Measurements from ENCODE around the gene ZNF774.
"Not testable (repeated sequence)": the region's sequence is repeated elsewhere in the genome, so short reads cannot be mapped to it uniquely, and the experiment has no call there.

Gene ZNF774

DNA sequence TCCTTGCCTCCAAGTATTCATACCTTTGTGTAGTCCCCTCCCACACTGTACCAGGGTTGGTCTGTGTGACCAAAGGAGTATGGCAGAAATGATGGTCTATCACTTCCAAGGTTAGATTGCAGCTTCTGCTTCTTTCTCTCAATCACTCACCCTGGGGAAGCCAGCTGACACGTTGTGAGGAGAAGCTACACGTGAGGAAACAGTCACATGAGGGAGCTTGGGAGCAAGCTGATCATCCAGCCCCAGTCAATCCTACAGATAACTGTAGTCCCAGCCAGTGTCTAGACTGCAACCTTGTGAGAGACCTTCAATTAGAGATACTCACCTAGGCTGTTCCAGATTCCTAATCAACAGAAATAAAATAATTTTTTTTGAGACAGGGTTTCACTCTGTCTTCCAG lies 6.2 kb upstream of the ZNF774 start:
- DNase-seq (ENCODE audit: low read depth): no peak

DNA sequence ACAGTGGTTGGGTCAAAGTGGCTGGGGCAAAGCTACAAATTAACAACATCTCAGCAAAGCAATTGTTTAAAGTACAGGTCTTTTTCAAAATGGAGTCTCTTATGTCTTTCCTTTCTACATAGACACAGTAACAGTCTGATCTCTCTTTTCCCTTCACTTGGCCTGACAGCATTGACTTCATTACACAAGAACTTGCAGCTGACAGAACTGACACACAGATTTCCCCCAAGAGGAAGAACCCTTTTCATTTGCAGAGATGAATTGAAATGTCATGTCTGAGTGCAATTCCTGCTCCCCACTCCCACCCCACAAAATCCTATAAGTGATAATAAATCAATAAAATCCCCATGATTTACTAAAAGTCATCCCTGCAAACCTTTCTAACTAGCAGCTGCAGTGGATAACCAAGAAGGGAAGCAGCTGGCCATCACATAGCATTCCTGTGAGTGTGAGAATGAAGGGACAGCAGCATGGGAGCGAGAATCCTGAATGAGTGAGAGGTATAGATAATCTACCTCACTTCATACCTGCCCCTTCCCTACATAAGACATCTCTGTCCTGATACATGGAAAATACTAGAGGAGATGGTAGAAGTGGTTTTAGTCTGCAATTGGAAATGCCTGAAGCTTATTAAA lies 4.5 kb upstream of the ZNF774 start:
- not testable (repeated sequence) for DNase-seq (ENCODE audit: low read depth)

DNA sequence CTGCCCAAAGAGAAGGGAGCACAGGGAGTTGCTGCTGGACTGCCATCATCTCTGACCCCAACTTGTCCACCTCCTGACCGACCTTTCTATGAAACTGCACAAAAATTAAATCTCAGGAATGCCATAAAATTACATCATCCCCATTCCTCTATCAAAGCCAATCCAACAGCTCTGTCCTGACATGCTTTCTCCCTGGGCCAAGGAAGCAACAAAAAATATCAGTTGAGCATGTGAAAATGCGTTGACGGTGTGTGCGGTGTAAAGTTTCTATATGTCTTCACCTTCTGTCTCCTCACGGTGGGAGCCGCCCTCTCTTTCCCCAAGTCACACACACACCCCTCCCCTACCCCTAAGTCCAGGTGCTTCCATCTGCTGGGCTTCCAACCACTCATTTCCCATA lies 3.6 kb upstream of the ZNF774 start:
- no peak for DNase-seq (ENCODE audit: low read depth)

DNA sequence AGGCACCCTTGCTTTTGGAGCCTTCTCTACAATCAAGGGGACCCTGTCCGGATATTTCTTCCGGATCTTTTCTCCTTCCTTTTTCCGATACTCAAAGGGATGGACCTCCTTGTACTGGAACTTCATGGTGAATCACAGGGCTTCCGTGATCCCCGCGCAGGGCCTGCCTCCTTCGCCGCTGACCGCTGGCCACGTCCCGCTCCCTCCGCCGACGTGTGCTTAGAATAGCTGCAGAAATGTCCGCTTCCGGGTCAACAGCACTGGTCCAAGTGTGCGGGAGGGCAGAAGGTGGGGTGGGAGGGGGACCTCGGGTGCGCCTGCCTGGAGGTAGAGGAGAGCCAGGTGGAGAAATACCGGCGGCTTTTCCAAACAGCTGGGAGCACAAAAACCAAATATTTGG lies 3.0 kb upstream of the ZNF774 start:
- no peak for DNase-seq (ENCODE audit: low read depth)

DNA sequence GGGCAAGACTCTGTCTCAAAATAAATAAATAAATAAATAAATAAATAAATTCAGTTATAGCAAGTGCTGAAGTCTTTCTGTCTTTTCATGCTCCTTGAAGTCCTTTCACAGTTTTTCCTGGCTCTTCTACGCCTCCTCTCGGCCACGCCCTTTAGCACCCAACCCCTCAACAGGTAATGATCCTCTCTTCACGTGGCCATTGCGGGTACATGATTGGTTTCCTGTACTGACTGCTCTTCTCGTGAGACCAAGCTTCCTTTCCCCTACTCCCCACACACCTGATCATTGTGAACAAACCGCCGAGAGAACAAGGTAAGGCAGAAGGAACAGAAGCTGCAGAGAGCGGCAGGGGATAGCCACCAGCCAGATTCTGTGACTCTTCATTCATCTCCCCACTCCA lies 2.3 kb upstream of the ZNF774 start:
- DNase-seq (ENCODE audit: low read depth): no peak

DNA sequence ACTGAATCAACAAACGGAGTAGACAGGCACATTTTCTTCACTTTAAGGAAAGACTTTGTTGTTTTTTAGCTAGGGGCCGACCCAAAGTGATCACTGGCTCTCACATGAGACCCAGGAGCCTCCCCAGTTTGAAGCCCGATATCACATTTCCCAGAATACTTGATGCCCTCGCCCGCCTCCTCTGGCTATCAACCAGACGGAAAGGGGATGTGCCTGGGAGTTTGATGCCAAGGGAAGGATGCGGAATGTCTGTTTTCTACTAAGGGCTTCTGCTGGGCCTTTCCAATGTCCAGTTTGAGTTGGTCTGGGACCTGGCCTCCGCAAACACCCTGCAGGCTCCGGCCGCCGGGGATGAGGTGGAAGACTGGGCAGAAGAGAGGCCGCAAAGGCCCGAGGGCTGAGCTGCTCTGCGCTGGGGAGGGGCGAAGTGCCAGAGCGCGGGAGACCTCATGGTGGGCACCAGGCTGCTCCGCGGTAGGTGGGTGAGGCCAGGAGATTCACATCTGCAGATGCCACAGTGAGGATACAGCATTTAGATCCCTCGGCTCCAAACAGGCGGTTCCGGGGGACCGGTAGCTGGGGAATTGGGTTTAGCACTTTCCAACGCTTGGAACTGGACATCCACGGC lies 491 bp upstream of the ZNF774 start:
- no peak for DNase-seq (ENCODE audit: low read depth)

DNA sequence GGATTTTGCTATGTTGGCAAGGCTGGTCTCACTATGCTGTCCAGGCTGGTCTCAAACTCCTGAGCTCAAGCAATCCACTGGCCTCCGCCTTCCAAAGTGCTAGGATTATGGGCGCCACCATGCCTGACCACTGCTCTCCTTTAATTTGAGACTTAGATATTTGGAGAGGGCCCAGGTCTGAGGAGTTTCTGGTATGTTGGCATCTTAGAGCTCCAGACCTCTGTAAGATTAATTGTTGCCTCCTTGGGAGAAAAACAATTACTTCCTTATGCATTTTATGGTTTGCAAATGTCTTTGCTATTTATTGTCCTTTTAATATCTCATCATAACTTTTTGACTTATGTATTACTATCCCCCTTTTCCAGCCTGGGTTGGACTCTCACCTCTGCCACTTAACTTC lies 2.9 kb downstream of the ZNF774 start:
- no peak for DNase-seq (ENCODE audit: low read depth)

DNA sequence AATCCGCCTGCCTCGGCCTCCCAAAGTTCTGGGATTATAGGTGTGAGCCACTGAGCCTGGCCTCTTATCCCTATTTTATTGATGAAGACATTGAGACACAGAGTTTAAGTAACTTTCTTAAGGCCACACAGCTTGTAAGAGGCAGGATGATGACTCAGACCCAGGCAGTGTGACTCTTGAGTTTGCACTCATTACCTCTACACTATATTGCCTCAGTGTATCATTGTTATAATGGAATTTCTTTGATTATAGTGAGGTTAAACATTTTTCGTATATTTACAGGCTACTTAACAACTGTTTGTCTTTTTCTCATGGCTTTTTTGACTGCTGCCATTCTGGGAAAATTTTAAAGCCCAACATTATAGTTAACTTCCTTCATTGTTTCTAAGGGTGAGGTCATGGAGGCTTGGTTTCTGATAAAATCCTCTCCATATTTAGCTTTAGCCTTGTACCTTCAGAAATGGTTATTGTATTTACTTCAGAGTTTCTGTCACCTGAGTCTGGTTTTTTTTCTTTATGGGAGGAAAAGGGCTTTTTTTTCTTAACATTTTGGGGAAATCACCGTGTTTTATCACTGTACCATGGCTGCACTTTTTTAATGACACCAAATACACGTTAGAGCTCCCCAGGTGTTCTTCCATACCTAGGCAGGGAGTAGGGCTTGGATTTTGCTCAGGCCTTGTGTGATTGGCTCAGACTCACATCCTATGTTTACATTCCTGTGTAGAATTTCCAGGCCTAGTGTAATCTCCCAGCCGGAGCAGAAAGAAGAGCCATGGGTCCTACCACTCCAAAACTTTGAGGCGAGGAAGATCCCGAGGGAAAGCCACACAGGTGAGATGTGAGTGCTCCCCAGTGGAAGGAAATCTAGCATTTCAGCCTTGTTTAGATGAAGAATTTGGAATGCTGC lies 6.3 kb downstream of the ZNF774 start:
- no peak for DNase-seq (ENCODE audit: low read depth)

DNA sequence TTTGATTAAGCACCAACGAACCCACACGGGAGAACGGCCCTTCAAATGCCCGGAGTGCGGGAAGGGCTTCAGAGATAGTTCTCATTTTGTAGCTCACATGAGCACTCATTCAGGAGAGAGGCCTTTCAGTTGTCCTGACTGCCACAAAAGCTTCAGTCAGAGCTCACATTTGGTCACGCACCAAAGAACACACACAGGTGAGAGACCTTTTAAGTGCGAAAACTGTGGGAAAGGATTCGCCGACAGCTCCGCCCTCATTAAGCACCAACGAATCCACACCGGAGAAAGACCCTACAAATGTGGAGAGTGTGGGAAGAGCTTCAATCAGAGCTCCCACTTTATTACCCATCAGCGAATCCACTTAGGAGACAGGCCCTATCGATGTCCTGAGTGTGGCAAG lies 8.7 kb downstream of the ZNF774 start:
- no peak for DNase-seq (ENCODE audit: low read depth)

DNA sequence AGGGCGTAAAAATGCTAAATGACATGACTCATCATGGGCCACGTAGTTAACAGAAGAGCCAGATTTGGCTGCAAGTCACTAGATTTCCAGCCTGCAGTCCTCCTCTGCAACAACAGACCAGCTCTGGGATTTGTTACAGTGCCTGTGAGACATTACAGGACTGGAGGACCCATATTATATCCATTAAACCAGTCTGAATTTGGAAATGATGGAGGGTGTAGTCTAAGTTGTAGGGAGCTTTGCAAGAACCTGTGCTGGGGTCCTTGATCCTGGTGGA lies 10.8 kb downstream of the ZNF774 start:
- peak; percentile 80 for DNase-seq (ENCODE audit: low read depth)

DNA sequence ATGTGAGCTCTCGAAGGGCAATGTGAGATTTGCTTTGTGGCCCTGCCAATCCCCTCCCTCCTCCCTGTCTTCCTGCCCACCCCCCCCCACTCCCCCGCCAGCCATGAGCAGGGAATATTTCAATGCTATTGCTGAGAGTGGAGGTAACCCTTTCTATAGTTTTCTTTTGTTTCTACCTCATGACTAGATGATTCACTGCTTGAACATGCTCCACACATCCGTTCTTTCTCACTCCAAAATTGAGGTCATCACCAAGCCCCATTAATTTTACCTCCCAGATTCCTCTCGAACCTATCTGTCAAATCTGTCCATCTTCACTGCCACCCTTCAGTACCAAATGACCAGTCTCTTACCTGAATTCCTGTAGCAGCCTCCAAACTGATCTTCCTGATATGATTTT lies 12.2 kb downstream of the ZNF774 start:
- no peak for DNase-seq (ENCODE audit: low read depth)

DNA sequence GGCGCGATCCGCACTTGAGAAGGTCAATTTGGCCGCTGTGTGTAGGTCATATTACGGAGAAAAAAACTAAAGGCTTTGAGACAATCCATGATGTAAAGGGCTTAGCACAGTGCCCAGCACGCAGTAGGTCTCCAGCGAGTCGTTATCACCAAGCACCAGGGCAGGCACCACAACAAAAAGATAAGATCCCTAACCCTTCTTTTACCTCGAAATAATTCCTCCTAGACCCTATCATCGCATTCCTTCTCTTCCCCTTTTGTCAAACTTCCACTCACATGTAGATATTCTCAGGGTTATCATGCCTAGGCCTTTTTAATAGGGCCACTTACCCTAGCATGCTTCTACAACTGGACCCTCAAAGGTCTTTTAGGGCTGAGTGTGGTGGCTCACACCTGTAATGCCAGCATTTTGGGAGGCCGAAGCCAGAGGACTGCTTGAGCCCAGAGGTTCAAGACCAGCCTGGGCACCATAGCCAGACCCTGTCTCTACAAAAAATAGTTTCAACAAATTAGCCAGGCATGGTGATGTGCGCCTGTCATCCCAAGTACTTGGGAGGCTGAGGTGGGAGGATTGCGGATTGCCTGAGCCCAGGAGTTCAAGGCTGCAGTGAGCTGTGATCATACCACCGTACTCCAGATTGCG lies 13.5 kb downstream of the ZNF774 start:
- DNase-seq (ENCODE audit: low read depth): no peak

DNA sequence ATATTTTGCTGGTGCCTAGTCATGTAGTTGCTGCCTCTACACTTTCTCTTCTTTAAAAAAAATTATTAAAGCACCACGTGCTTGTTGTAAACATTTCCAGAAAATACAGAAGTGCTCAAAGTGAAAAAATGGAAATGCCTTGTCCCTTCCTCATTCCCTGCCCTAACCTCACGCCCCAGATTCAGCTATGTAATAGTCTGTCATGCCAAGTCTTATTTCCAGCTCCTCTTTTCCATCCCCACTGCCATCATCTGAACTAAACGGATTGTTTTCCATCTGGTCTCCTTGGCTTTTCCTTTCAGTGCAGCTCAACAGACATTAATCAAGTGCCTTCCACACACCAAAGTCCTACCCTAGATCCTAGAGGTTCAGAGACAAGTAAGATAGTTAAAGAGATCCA lies 15.5 kb downstream of the ZNF774 start:
- peak; percentile 62 for DNase-seq (ENCODE audit: low read depth)

DNA sequence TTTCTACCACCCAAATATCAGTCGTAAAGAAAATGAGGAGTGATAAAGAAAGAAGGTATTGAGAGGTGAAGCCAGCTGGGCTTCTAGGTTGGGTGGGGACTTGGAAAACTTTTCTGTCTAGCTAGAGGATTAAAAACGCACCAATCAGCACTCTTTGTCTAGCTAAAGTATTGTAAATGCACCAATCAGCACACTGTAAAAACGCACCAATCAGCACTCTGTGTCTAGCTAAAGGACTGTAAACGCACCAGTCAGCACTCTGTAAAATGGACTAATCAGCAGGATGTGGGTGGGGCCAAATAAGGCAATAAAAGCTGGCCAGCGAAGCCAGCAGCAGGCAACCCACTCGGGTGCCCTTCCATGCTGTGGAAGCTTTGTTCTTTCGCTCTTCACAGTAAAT lies 23.0 kb downstream of the ZNF774 start:
- no peak for DNase-seq (ENCODE audit: low read depth)

DNA sequence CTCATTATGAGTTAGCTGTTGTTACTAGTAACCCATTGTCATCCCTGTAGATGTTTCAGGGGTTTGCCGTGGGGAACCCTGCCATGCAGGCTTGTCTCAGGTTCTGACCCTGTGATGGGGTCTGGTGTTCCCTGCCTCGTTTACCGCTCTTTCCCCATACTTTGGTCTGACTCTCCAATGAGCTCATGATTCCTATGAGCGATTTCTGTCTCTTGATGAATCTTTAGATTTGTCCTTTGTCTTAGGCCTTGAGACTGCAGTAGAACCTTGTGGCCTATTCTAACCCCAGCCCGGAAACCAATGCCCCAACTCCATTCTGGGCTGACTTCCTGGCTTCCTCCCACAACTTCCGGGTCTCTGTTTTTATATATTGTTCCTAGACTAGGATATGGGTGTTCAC lies 24.7 kb downstream of the ZNF774 start:
- no peak for DNase-seq (ENCODE audit: low read depth)

DNA sequence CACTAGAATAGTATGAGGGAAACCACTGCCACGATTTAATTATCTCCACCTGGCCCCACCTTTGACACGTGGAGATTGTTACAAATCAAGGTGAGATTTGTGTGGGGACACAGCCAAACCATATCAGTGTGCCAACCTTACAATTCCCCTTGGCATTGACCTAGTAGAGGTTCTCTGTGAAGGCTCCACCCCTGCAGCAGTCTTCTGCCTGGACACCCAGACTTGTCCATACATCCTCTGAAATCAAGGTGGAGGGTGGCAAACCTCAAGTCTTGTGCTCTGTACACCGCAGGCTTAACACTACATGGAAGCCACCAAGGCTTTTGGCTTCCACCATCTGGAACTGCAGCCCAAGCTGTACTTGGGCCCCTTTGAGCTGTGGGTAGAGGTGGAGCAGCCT lies 27.2 kb downstream of the ZNF774 start:
- no peak for DNase-seq (ENCODE audit: low read depth)

DNA sequence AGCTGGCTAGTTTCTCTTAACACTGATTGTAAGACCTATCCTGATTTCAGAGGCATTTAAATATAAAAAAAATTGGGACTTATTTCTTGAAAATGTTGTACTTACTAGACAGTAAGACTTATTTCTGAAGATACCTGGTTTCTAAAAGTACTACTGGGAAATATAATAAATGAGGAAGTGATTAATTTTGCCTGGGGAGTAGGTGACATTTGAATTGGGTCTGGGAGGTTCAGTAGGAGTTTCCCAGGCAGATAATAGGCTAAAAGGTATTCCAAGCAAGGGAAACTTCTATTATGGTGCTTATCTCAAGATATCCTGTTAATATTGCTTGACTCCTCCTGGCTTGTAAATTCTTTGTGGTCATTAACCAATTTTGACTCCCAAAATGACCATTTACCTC lies 29.4 kb downstream of the ZNF774 start:
- DNase-seq (ENCODE audit: low read depth): no peak

DNA sequence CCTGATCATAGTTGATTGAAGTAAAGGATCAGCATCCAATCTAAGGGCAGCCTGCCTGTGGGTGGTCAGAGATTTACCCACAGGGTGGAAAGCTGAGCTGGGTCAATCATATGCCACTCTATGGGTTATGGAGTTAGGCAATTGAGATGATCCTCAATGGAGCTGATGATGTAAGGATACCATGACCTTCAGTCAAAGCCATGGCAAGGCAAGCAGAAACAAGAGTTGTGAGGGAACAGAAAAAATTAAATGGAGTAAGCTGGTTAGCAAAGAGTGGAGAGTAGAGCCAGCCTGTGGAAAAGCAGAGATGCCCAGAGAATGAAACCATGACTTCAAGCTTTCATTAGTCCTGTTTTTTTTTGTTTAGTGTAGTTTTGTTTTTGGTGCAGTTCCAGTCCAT lies 30.2 kb downstream of the ZNF774 start:
- DNase-seq (ENCODE audit: low read depth): no peak

DNA sequence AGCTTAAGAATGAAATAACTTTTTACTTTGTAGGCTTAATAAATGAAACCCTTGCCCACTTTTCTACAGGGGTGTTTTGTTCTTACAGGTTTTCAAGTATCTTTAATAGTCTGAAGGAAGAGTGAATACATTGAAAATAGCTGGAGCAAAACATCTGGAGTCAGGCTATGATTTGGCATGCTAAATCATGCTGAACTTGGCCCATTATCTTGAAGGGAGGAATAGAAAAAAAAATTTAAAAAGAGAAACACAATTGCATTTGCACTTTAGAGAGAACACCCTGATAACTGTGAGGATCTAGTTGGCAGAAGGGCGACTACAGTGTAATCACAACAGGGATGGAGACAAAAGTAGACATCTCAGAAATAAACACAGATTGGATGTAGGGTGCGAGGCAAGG lies 34.1 kb downstream of the ZNF774 start:
- no peak for DNase-seq (ENCODE audit: low read depth)

DNA sequence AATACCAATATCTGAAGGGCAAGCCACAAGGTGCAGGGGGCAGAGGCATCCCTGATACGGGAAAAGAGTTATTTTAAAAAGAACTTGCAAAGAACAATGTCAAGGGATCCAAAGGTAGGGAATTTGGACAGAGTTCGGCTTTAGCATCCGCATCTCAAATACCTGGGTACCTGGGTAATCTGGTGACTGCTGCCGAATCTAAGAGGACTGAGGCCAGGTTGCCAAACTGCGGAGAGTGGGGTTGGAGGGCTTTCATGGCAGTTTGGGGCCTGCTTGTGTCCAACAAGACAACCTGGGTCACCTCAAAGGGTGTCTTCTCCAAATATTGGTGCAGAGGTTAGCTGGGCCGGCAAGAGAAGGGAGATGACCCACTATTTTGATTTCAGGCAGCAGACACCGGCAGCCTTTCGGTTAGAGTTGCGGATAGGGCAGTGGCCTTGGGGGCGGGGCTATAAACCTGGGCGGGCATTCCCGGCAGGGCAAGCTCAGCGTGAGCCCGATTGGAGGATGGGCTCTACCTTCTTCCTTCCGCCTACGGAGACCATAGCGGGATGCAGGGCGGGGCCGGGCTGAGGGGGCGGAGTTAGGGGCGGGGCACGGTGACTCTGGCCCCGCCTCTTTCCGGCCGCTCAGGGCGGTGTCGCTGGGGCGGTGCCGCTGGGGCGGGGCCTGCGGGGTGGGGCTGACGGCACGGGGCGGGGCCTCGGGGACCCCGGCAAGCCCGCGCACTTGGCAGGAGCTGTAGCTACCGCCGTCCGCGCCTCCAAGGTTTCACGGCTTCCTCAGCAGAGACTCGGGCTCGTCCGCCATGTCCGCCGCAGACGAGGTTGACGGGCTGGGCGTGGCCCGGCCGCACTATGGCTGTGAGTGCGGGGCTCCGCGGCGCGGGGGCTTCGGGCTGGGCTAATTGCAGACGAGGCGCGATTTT lies 35.7 kb downstream of the ZNF774 start, which contains the start of gene IQGAP1:
TSS of gene IQGAP1 (plus strand) at position 709 of the 928 bp plus-strand sequence. CDS start at position 809, 100 bp downstream.
- peak; percentile 91 for DNase-seq (ENCODE audit: low read depth)

DNA sequence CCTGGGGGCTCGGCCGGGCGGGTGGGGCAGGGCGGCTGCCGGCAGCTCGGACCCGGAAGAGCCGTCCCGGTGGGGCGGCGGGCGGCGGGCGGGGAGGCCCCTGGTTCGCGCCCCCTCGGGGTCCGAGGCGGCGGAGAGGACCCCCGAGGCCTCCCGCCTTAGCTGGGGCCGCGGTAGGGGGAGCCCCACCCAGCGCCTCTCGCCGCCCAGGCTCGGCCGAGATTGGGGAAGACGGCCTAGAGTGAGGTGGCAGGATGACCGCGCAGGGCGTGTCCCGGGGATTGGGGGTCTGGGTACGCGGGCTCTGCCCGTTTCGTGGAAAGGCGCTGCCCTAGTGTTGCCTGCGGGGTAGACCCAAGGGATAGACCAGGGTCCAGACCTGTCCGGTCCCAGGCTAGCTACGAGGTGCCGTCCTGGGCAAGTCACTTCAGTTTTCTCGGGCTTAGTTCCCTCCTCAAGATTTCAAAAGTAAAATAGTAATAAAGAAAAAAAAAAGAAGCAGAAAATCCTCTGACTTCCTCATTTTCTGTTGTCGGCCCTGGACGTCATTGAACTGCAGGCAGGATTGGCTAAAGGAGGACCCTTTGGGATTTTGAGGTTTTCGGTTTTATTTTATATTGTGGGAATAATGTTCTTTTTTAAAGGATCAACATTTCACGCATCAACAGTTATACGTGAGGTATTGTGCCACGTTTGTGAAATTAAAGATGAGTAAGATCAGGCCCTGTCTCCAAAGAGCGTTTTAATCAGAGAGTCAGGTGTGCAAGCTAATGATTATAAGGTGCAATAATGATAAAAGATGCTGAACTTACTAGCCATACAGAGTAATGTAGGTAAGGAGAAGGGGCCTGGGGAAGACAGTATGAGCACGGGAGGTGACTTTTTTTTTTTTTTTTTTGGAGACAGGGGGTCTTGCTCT lies 36.6 kb downstream of the ZNF774 start:
- DNase-seq (ENCODE audit: low read depth): peak; percentile 31
